ENCODE data around the gene CEACAM19.
"Not testable (repeated sequence)": the region's sequence is repeated elsewhere in the genome, so short reads cannot be mapped to it uniquely, and the experiment has no call there.

CEACAM19 gene

DNA sequence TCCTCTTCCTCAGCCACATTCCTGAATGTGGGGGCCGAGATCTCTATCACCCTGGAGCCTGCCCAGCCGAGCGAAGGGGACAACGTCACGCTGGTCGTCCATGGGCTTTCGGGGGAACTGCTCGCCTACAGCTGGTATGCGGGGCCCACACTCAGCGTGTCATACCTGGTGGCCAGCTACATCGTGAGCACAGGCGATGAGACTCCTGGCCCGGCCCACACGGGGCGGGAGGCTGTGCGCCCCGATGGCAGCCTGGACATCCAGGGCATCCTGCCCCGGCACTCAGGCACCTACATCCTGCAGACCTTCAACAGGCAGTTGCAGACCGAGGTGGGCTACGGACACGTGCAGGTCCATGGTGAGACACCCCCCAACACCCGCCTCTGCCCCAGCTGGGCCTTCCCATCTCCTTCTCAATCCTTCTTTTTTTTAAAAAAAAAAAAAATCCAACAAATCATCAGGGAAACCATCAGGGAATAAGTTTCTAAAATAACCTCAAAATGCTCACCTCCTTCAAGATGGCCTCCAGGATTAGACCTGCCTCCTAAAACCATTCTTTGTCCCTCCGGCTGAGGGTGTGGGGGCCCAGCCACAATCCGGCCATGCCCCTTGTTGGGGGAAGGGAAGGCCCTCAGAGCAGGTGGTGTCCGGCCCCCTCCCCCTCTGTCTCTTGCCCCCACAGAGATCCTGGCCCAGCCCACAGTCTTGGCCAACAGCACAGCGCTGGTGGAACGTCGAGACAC is 32.2 kb downstream of the CEACAM19 start:
- DNase-seq = no peak

DNA sequence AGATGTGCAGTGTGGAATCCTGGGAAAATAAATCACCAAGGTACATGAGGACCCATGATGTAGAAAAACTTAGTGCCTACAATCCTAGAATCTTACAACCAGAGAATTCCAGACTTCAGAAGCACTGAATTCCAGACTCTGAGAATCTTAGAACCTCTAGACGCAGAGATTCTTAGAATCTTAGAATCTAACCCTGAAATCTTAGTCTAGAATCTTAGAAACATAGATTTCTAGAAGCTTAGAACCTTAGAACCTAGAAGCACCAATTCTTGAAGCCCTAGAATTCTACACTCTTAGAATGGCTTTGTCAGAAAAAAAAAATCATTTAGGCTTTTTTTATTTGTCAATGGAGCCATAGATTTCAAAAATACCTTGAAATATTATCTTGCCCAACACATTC is 33.7 kb downstream of the CEACAM19 start:
- DNase-seq = no peak

GRCh38 chr19:44705502-44706010 is 34.3 kb downstream of the CEACAM19 start:
- DNase-seq = no peak

DNA sequence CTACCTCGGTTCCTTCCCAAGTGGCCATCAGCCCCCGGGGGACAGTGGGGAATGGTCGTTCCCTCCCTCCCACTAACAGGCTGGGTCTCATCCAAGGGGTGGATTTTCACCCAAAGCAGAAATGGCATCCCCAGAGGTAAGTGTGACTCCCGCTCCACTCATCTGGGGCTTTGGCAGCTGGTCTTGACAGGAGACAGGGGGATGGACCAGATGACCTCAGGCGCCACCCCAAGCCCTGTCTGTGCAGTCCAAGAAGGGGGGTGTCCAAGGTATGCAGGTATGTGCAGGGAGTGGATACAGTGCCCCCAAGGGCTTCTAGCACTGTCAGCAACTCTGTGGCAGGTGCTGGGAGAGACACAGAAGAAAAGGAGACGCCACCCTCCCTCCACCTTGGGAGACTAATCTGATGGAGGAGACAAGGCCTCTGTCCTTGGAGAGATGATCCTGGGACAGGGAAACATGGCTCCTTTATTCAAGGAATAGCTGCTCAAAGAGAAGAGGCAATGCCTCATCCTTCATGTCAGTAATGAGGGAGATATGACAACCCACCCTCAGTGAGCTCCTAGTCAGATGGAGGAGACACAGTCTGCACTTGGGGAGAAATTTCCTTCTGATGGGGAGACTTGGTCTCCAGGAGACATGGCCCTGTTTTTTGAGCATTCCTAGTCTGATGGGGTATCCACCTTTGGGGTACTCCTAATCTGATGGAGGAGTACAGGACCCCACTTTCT is 35.4 kb downstream of the CEACAM19 start:
- DNase-seq = no peak

GRCh38 chr19:44707794-44708193 is 36.5 kb downstream of the CEACAM19 start:
- no peak for DNase-seq

DNA sequence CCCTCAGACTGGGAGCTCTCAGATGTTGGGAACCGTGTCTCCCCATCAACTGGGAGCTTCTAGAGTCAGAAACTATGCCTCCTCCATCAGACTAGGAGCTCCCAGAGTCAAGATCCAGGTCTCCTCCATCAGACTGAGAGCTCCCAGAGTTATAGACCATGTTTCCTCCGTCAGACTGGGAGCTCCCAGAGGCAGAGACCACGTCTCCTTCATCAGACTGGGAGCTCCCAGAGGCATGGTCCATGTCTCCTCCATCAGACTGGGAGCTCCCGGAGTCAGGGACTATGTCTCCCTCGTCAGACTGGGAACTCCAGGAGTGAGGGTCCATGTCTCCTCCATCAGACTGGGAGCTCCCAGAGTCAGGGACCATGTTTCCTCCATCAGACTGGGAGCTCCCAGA is 37.7 kb downstream of the CEACAM19 start:
- DNase-seq = no peak

DNA sequence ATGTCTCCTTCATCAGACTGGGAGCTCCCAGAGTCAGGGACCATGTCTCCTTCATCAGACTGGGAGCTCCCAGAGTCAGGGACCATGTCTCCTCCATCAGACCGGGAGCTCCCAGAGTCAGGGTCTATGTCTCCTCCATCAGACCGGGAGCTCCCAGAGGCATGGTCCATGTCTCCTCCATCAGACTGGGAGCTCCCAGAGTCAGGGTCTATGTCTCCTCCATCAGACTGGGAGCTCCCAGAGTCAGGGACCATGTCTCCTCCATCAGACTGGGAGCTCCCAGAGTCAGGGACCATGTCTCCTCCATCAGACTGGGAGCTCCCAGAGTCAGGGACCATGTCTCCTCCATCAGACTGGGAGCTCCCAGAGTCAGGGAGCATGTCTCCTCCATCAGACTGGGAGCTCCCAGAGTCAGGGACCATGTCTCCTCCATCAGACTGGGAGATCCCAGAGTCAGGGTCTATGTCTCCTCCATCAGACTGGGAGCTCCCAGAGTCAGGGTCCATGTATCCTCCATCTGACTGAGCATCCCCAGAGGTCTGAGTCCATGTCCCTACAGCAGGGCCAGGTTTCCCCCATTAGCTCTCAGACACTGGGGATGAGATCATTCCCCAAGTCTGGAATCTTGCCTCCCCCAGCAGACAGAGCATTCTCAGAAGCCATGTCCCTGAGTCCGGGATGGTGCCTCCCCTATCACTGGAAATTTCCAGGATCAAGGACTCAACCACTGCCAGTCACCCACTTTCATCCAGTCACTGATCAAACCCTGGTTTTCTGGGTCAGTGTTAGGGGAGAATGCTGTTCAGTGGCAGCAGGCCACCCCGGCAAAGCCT is 38.4 kb downstream of the CEACAM19 start:
- not testable (repeated sequence) for DNase-seq

DNA sequence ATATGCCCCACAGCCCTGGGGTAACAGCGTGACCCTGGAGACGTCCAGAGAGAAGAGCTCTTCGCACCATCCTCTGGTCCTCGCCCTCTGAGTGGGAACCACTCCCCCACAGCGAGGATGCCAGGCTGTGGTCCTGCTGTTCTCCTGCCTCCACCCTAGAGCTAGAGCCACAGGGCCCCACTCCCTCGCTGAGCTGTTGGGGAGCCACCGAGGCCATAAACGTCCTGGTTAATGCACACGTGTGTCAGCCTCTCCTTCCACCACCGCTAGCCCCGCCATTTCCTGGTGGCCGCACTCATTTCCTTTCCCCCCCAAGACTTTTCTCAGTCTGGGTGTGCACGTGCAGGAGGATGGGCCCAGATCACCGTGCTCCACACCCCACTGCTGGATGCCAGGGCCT is 39.2 kb downstream of the CEACAM19 start:
- DNase-seq = no peak

GRCh38 chr19:44712864-44713515 is 41.7 kb downstream of the CEACAM19 start:
- no peak for DNase-seq

DNA sequence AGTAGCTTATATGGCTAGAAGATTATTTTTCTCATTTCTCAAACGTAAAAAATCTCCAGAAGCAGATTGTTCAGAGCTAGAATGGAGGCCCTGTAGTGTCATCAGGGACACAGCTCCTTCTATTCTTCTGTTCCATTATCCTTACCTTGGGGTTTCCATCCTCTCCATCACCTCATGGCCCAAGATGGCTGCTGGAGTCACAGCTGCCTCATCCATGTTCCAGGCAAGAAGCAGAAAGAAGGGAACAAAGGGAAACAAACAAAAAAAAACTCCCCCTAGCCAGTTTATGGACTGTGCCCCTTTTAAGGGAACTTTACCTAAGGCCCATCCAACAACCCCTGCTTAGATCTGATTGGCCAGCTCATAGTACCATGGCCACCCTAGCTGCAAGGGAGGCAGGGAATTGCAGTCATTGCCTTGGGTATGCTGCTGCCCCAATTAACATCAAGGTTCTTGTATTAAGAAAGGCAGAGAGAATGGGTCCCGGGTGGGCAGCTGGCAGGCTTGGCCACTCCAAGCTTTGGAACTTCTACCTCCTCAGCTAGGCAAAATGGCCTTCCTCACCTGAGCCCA is 43.4 kb downstream of the CEACAM19 start:
- DNase-seq = no peak

DNA sequence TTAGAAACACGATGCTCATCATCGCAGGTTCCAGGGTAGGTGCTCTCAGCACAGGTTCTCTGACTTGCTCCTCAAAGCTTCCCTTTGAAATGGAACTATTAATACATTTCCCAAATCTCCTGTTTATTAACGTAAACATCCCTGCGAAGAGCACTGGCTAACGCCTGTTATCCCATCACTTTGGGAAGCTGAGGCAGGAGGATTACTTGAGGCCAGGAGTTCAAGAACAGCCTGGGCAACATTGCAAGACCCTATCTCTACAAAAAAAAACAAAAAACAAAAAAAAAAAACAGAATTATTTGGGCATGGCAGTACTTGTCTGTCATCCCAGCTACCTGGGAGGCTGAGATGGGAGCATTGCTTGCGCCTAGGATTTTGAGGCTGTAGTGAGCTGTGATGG is 46.3 kb downstream of the CEACAM19 start:
- no peak for DNase-seq

DNA sequence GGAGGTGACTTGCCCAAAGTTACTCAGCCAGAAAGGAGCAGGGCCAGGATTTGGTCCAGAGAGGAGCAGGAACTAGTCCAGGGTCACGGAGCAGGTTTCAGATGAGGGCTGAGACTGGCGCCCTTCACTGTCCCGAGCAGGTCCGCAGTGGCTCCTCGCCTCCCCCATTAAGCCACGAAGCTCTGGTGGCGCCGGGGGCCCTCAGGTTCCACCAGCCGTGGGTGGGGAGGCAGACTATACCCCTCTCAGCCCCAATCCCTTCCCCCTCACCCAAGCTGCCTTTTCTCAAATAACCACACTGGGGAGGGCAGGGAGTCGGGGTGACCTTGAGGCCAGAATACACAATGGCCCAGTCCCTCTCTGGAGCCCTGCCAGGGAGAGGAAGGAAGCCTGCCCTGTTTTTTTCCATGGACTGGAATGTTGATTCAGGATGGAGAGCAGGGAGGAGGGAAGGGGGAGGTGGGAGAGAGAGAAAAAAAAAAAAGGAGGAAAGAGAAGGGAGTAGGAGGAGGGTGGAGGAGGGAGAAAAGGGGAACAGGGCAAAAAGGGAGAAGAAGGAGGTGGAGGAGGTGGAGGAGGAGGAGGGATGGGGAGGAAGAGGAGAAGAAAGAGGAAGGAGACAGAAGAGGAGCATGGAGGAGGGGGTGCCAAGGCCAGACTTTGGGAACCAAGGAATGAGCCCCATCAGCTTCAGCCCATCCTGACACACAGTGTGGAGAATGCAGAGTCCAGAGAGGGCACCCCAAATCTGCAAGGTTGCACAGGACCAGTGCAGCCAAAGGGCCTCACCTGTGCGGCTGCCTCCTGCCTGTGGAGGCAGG is 47.4 kb downstream of the CEACAM19 start:
- peak; percentile 63 for DNase-seq

- DNase-seq = no peak
Observed at GRCh38 chr19:44719262-44719701, 48.0 kb downstream of the CEACAM19 start.

- not testable (repeated sequence) for DNase-seq
Observed at GRCh38 chr19:44720396-44720795, 49.1 kb downstream of the CEACAM19 start.

GRCh38 chr19:44720945-44721344 is 49.7 kb downstream of the CEACAM19 start:
- DNase-seq = no peak

DNA sequence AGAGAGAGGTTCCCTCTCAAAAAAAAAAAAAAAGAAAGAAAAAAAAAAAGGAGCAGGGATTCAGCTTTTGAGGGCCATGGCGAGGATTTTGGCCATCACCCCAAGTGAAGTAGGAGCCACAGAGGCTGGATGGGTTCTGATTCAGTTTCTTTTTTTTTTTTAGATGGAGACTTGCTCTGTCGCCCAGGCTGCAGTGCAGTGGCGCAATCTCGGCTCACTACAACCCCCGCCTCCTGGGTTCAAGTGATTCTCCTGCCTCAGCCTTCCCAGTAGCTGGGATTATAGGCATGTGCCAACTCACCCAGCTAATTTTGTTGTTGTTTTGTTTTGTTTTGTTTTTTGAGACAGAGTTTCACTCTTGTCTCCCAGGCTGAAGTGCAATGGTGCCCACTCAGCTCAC is 50.1 kb downstream of the CEACAM19 start:
- DNase-seq = not testable (repeated sequence)

GRCh38 chr19:44722131-44723121 is 51.1 kb downstream of the CEACAM19 start:
- no peak for DNase-seq

GRCh38 chr19:44723299-44723951 is 52.1 kb downstream of the CEACAM19 start:
- DNase-seq = no peak

DNA sequence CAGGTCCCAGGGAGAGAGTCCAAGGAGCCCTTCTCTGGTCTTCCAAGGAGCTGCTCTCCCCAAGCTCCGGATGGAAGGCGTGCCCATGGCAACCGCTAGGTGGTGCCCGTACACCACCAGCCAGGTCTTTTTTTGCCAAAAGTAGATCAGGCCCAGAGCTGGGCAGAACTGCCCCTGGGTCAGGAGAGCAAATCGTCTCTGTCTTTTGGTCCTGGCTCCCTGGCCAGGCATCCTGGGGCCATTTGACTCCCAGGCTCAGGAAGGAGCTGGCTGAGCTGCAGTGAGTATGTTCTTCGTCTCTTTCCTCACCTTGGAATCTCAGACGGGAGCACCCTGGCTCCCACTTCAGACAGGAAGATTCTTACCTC is 52.7 kb downstream of the CEACAM19 start:
- peak; percentile 88 for DNase-seq

DNA sequence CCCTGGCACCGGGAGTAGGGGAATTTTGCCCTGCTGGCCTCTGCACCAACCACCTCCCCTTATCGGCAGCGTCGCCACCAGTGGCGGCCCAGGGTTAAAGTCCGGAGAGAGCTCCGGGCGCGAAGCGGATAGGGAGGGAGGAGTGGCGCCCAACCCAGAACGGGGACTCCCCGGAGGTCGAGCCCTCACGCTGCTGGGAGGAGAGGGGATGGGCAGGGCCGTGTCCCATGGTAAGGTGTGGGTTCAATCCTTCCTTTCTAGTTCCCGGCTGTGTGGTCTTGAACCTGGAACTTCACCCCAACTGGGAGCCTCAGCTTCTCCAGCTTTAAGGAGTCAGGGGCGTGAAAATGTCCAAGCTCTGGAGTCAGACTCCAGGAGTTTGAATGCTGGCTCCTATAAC is 54.0 kb downstream of the CEACAM19 start:
- no peak for DNase-seq
